ENCODE results near the gene MAGI2. TPM values are rescaled to one million over a fixed set of nuclear protein-coding genes. Genes with fewer than 3 reads are reported as not detected.
A peak's percentile ranks its signal among the peaks of the same experiment; 100 is the strongest.

MAGI2 gene
- total RNA-seq, 1 experiment from 2014 or later, result 0.07 TPM

DNA sequence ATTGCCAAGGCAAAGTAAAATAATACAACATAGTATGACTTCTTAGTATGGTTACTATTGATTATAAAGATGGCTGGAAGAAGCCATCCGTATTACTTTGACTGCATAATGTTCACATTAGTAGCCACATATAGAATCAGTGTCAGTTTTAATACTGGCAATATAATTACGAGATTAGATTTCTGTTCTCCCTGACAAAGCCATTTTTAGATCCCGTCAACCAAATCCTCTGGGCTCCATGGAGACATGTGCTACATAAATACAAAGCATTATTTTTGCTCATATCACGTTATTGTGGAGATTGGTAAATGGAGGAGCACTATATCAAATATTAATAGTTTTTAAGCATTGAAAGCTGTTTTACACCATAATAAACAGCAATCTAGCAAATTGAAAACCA is 124.0 kb downstream of the MAGI2 start:
- DNase-seq (ENCODE audit: unreplicated experiment), result no peak
- BruUV-seq (replicated peaks), result no TSS peak
- H3K27me3 Mint-ChIP-seq (ENCODE audit: insufficient read depth, unreplicated experiment), result peaks cover 87% of the 10 kb centered on the region
- H3K36me3 Mint-ChIP-seq (ENCODE audit: insufficient read depth, unreplicated experiment), result no peaks in the 10 kb centered on the region
- POLR2A ChIA-PET, result no interaction called here
- H3K9me3 Mint-ChIP-seq (ENCODE audit: unreplicated experiment), result no peaks in the 10 kb centered on the region
- intact Hi-C loops (cut with micrococcal nuclease), result no loop called here
- no peak for TF ChIP-seq CTCF (IDR thresholded peaks at IDR 0.05; ENCODE audit: unreplicated experiment)
- no peaks in the 10 kb centered on the region for H3K4me1 Mint-ChIP-seq (ENCODE audit: insufficient read depth, unreplicated experiment)
- no peak overlapping the region for H3K4me3 Mint-ChIP-seq (ENCODE audit: unreplicated experiment)
- CTCF ChIA-PET, result no interaction called here
- H3K27ac Mint-ChIP-seq (ENCODE audit: low read depth, unreplicated experiment), result no peak overlapping the region

DNA sequence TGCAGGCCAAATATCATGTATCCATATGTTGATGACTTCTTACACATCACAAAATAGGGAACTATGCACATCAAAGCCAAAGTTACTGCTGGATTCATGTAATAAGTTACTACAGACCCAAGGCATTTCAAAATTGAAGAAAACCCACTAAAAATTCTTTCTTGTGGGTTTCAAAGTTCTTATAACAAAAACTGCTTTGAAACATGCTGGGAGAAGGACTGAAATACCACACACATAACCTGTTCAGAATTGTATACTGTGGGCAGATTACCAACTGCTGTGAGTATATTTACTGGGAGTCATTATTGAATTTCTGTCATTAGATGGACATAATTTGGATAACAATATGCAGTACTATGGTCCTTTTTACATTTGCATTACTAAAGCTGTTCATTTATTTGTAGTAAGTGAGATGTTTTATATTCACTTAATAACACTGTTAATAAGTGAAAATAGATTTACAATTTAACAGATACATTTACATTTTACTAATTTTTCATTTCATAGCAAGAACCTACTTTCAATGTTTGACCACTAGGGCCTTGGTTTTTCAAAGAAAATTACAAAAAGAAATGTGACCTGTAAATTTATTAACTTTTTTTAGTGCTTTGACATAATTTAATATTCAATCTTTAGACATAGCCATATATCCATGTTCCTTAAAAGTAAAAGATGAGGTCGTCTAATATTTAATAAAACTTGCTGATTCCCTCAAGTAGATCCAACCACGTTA is 132.6 kb downstream of the MAGI2 start:
- DNase-seq (ENCODE audit: unreplicated experiment), result no peak
- Mint-ChIP-seq H3K27ac (ENCODE audit: low read depth, unreplicated experiment) (no peak overlapping the region), H3K4me1 (ENCODE audit: insufficient read depth, unreplicated experiment) (peaks cover 8% of the 10 kb centered on the region), H3K9me3 (ENCODE audit: unreplicated experiment) (no peaks in the 10 kb centered on the region), H3K27me3 (ENCODE audit: insufficient read depth, unreplicated experiment) (peaks cover 37% of the 10 kb centered on the region), H3K4me3 (ENCODE audit: unreplicated experiment) (no peak overlapping the region), H3K36me3 (ENCODE audit: insufficient read depth, unreplicated experiment) (no peaks in the 10 kb centered on the region)
- POLR2A ChIA-PET, result no interaction called here
- intact Hi-C loops (cut with micrococcal nuclease), result no loop called here
- CTCF ChIA-PET, result interaction anchor here (0.6 kb wide), 1 partner anchor 123 kb away, joined by 3 read pairs; no protein-coding TSS in a partner anchor
- TF ChIP-seq CTCF (IDR thresholded peaks at IDR 0.05; ENCODE audit: unreplicated experiment), result no peak
- BruUV-seq (replicated peaks), result no TSS peak

- H3K36me3 Mint-ChIP-seq (ENCODE audit: insufficient read depth, unreplicated experiment), result no peaks in the 10 kb centered on the region
- ChIA-PET POLR2A (no interaction called here), CTCF (no interaction called here)
- TF ChIP-seq CTCF (IDR thresholded peaks at IDR 0.05; ENCODE audit: unreplicated experiment), result no peak
- H3K4me1 Mint-ChIP-seq (ENCODE audit: insufficient read depth, unreplicated experiment), result peaks cover 8% of the 10 kb centered on the region
- DNase-seq (ENCODE audit: unreplicated experiment), result no peak
- peaks cover 23% of the 10 kb centered on the region for H3K27me3 Mint-ChIP-seq (ENCODE audit: insufficient read depth, unreplicated experiment)
- H3K27ac Mint-ChIP-seq (ENCODE audit: low read depth, unreplicated experiment), result no peak overlapping the region
- H3K4me3 Mint-ChIP-seq (ENCODE audit: unreplicated experiment), result no peak overlapping the region
- no peaks in the 10 kb centered on the region for H3K9me3 Mint-ChIP-seq (ENCODE audit: unreplicated experiment)
- intact Hi-C loops (cut with micrococcal nuclease), result no loop called here
- no TSS peak for BruUV-seq (replicated peaks)
These were observed 134.1 kb downstream of the MAGI2 start for GRCh38 chr7:79319369-79319768.

- Mint-ChIP-seq H3K4me3 (ENCODE audit: unreplicated experiment) (no peak overlapping the region), H3K36me3 (ENCODE audit: insufficient read depth, unreplicated experiment) (no peaks in the 10 kb centered on the region), H3K27ac (ENCODE audit: low read depth, unreplicated experiment) (peak overlapping the region; percentile 44), H3K9me3 (ENCODE audit: unreplicated experiment) (no peaks in the 10 kb centered on the region), H3K27me3 (ENCODE audit: insufficient read depth, unreplicated experiment) (peaks cover 10% of the 10 kb centered on the region), H3K4me1 (ENCODE audit: insufficient read depth, unreplicated experiment) (peaks cover 8% of the 10 kb centered on the region)
- no TSS peak for BruUV-seq (replicated peaks)
- DNase-seq (ENCODE audit: unreplicated experiment), result peak; percentile 73
- intact Hi-C loops (cut with micrococcal nuclease), result no loop called here
- CTCF ChIA-PET, result interaction anchor here (0.9 to 1.7 kb wide), 2 partner anchors 20 to 44 kb away, joined by 5 to 9 read pairs; no protein-coding TSS in a partner anchor
- POLR2A ChIA-PET, result no interaction called here
- TF ChIP-seq CTCF (IDR thresholded peaks at IDR 0.05; ENCODE audit: unreplicated experiment), result no peak
These were observed 135.7 kb downstream of the MAGI2 start for GRCh38 chr7:79317728-79318127.

All from MCF 10A (cell line).